Thyroid gland (tissue), 4 donors: ENCODE results near the gene HIVEP3.

ENCODE experiments used
- CTCF ChIP-seq, 6 experiments: fragments of 200-600 bp in 3 of 6; fragments of 450-650 bp in 3 of 6; sonication (generic) in 3 of 6; IDR thresholded peaks; one replicate each; pipeline ENCODE4 v1.5.1; 2016 to 2019; ENCODE audit warnings: antibody characterized with exemption in 6 of 6, mild to moderate bottlenecking in 2 of 6, inconsistent platforms in 1 of 6, moderate library complexity in 1 of 6
- POLR2A ChIP-seq, 2 donors: fragments of 450-650 bp; IDR thresholded peaks; one replicate each; pipeline ENCODE4 v1.6.1; 2017; ENCODE audit warnings: antibody characterized with exemption in 2 of 2, mild to moderate bottlenecking in 2 of 2, moderate library complexity in 1 of 2

DNA sequence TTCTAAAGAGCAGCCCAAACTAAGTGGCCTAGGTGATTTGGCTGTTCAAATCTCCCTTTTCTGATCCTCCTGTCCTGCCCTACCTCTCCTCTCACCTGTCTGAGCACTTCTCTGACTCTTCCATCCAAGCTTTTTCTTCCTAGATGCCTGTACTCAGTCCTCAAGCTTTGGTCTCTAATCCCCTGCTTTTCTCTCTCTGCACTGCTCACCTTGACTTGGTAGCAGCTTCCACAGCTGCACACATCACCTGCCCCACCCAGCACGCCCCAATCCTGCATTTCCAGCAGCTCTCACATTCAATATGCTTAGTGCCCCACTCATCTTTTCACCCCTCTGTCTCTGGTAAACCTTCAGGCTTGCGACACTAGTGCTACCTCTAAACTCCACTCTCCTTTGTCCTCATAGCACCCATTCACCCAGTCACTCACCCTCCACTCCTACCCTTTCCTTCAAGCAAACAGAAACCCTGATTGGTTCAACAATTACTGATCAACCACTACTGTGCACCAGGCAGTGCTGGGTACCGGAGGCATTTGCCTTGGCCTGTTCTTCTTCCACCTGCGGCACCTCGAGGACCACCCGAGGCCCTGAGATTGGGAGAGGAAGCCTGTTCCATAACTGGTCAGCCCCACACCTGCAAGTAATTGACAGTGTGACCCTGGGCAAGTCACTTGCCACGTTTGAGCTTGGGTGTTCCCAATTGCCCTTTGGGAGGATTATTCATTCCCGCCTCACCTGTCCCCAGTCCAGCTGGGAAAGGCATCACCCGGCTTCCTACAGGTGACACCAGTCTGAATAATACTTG is 298.2 kb downstream of the HIVEP3 start:
- no peak for TF ChIP-seq POLR2A (IDR thresholded peaks at IDR 0.05)
- no peak for TF ChIP-seq CTCF (IDR thresholded peaks at IDR 0.05)
